Fibroblast of the aortic adventitia (primary cell): Measurements from ENCODE around the gene ARHGAP9. TPM values are rescaled to one million over a fixed set of nuclear protein-coding genes. Genes with fewer than 3 reads are reported as not detected.
"Not testable (repeated sequence)": the region's sequence is repeated elsewhere in the genome, so short reads cannot be mapped to it uniquely, and the experiment has no call there.

Experiments
- DNase-seq: peaks from one replicate; pipeline ENCODE4 v3.0.0-alpha.2; 2010; ENCODE audit warnings: low read depth
- H3K4me3 ChIP-seq: 2 replicates; pipeline ENCODE4 v1.5.1; 2011; ENCODE audit warnings: low read depth, mild to moderate bottlenecking, control low read depth, low read length, moderate library complexity
- CTCF ChIP-seq: IDR thresholded peaks from 2 replicates; pipeline ENCODE4 v1.5.1; 2011; ENCODE audit warnings: mild to moderate bottlenecking, low read length, control low read depth, inconsistent platforms; ENCODE audit not compliant: insufficient read depth
- total RNA-seq: library from RNA; depleted of rRNA; stranded (reverse); fragments of >200 nt; gene quantifications from 2 replicates; pipeline ENCODE4 v1.2.3, GENCODE V29; 2012; ENCODE audit warnings: low replicate concordance

The ARHGAP9 gene
- total RNA-seq, 1 donor = 0.18 TPM

DNA sequence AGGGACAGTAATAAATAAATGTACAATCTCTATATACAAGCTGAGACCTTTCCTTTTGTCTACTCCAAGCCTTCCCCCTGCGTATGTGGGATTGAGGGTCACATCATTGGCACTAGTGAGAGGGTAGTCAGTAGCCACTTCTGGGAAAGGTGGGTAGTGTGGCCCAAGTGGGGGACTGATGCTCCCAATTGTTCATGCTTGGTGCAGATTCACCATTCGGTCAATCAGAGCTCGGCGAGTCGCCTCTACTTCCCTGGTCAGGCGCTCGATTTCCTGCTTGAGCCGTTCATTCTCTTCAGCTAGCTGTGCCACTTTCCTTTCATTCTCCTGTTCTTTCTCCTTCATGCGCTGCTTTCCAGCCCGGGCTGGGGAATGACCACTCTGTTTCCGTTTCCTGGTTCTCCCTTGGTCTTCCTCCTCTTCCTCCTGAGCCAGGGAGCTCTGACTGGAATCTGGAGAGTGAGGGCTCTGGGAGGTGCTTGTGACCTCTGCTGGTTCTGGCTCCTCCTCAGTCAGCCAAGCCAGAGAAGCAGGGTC is 37.0 kb upstream of the ARHGAP9 start:
- H3K4me3 ChIP-seq = no peak overlapping the region
- no peak for DNase-seq

GRCh38 chr12:57515934-57516541 is 36.4 kb upstream of the ARHGAP9 start:
- H3K4me3 ChIP-seq = no peak overlapping the region
- peak; percentile 26 for DNase-seq
- TF ChIP-seq CTCF = no peak

More for the DNA sequence above, 37.0 kb upstream of the ARHGAP9 start:
- TF ChIP-seq CTCF = no peak

- TF ChIP-seq CTCF = no peak
- peak; percentile 23 for DNase-seq
- no peak overlapping the region for H3K4me3 ChIP-seq
These were observed 35.8 kb upstream of the ARHGAP9 start for GRCh38 chr12:57515408-57515933.

DNA sequence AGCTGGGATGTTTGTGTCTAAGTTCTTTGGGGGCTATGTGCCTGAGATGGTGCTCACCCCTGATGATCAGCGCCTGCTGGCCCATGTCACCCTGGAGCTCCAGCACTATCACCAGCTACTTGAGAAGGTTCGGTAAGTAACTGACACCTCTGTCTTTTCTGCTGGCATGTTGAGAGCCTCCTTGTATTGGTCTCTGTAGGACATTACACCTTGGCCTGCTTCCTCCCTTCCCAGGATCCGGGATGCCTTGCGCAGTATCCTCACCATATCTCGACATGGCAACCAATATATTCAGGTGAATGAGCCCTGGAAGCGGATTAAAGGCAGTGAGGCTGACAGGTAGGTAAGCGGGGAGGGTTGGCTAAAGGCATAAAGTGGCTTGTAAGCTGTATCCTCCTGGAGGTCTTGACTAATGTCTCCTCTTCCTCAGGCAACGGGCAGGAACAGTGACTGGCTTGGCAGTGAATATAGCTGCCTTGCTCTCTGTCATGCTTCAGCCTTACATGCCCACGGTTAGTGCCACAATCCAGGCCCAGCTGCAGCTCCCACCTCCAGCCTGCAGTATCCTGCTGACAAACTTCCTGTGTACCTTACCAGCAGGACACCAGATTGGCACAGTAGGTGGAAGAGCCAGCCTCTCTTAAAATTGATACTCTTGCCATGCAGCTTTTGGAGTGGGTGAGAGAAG is 35.2 kb upstream of the ARHGAP9 start:
- peak; percentile 21 for DNase-seq
- no peak overlapping the region for H3K4me3 ChIP-seq
- TF ChIP-seq CTCF = no peak

DNA sequence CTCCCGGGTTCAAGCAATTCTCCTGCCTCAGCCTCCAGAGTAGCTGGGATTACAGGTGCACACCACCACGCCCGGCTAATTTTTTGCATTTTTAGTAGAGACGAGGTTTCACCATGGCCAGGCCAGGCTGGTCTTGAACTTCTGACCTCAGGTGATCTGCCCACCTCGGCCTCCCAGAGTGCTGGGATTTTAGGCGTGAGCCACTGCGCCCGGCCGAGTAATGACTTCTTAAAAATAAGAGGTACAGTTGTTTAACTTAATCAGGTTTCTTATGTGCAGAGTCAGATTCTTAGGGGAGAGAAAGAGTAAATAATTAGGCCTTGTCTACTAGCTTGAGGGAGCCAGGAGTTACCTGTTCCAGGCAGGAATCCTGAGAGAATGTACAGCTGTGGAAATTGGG is 34.6 kb upstream of the ARHGAP9 start:
- DNase-seq, H3K4me3 ChIP-seq: not testable (repeated sequence)

- H3K4me3 ChIP-seq, DNase-seq: not testable (repeated sequence)
These were observed 34.0 kb upstream of the ARHGAP9 start for GRCh38 chr12:57513677-57514076.

- H3K4me3 ChIP-seq = no peak overlapping the region
- TF ChIP-seq CTCF = no peak
- no peak for DNase-seq
These were observed 33.6 kb upstream of the ARHGAP9 start for GRCh38 chr12:57513266-57513665.

- no peak for DNase-seq
- TF ChIP-seq CTCF = no peak
- H3K4me3 ChIP-seq = no peak overlapping the region
These were observed 33.0 kb upstream of the ARHGAP9 start for GRCh38 chr12:57512665-57513064.
